ENCODE results near the gene EFCAB13.

- TF ChIP-seq, protein P1, sequence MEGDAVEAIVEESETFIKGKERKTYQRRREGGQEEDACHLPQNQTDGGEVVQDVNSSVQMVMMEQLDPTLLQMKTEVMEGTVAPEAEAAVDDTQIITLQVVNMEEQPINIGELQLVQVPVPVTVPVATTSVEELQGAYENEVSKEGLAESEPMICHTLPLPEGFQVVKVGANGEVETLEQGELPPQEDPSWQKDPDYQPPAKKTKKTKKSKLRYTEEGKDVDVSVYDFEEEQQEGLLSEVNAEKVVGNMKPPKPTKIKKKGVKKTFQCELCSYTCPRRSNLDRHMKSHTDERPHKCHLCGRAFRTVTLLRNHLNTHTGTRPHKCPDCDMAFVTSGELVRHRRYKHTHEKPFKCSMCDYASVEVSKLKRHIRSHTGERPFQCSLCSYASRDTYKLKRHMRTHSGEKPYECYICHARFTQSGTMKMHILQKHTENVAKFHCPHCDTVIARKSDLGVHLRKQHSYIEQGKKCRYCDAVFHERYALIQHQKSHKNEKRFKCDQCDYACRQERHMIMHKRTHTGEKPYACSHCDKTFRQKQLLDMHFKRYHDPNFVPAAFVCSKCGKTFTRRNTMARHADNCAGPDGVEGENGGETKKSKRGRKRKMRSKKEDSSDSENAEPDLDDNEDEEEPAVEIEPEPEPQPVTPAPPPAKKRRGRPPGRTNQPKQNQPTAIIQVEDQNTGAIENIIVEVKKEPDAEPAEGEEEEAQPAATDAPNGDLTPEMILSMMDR (IDR thresholded peaks at IDR 0.05 in 4 of 5, conservative IDR thresholded peaks at IDR 0.05 in 1 of 5): no peak
- TF ChIP-seq POLR2A (IDR thresholded peaks at IDR 0.05): no peak
Measured at GRCh38 chr17:47414612-47415011, 90.9 kb downstream of the EFCAB13 start.

All from gastrocnemius medialis (tissue), 4 donors.